GM23248 (cell line): ENCODE measurements around the gene ST3GAL6. TPM values are rescaled to one million over a fixed set of nuclear protein-coding genes. Genes with fewer than 3 reads are reported as not detected.

ENCODE experiments used
- DNase-seq: peaks from one replicate; pipeline ENCODE4 v3.0.0-alpha.2; 2015
- H2AFZ ChIP-seq: fragments of 200-600 bp; sonication (generic); 2 replicates; pipeline ENCODE4 v1.6.1; 2016; ENCODE audit warnings: antibody characterized with exemption
- H3F3A ChIP-seq: fragments of 200-600 bp; sonication (generic); 2 replicates; pipeline ENCODE4 v1.6.1; 2016; ENCODE audit warnings: mild to moderate bottlenecking, antibody characterized with exemption, mixed run types; ENCODE audit not compliant: insufficient read depth
- H3K27ac ChIP-seq: fragments of 200-600 bp; sonication (generic); 2 replicates; pipeline ENCODE4 v1.5.1; 2016; ENCODE audit warnings: mild to moderate bottlenecking
- H3K27me3 ChIP-seq: fragments of 200-600 bp; sonication (generic); replicated peaks from 2 replicates; pipeline ENCODE4 v1.6.1; 2016; ENCODE audit warnings: mild to moderate bottlenecking; ENCODE audit not compliant: insufficient read depth
- H3K36me3 ChIP-seq: fragments of 200-600 bp; sonication (generic); 2 replicates; pipeline ENCODE4 v1.6.1; 2016; ENCODE audit warnings: low read depth, mild to moderate bottlenecking
- H3K4me1 ChIP-seq: fragments of 200-600 bp; sonication (generic); 2 replicates; pipeline ENCODE4 v1.6.1; 2016; ENCODE audit warnings: mild to moderate bottlenecking; ENCODE audit not compliant: insufficient read depth
- H3K4me2 ChIP-seq: fragments of 200-600 bp; sonication (generic); one replicate; pipeline ENCODE4 v1.6.1; 2016; ENCODE audit warnings: mild to moderate bottlenecking; ENCODE audit not compliant: unreplicated experiment
- H3K4me3 ChIP-seq: fragments of 200-600 bp; sonication (generic); 2 replicates; pipeline ENCODE4 v1.5.1; 2016; ENCODE audit warnings: mild to moderate bottlenecking
- H3K79me2 ChIP-seq: fragments of 200-600 bp; sonication (generic); 2 replicates; pipeline ENCODE4 v1.6.1; 2016; ENCODE audit warnings: mild to moderate bottlenecking; ENCODE audit not compliant: insufficient read depth
- H3K9ac ChIP-seq: fragments of 200-600 bp; sonication (generic); 2 replicates; pipeline ENCODE4 v1.6.1; 2016; ENCODE audit warnings: mild to moderate bottlenecking
- H3K9me2 ChIP-seq: fragments of 200-600 bp; sonication (generic); 2 replicates; pipeline ENCODE4 v1.6.1; 2016; ENCODE audit warnings: mixed run types, mild to moderate bottlenecking, moderate library complexity; ENCODE audit not compliant: insufficient read depth
- H3K9me3 ChIP-seq: fragments of 200-600 bp; sonication (generic); one replicate; pipeline ENCODE4 v1.6.1; 2017; ENCODE audit warnings: low read depth
- H4K20me1 ChIP-seq: fragments of 200-600 bp; sonication (generic); 2 replicates; pipeline ENCODE4 v1.6.0; 2016; ENCODE audit not compliant: insufficient read depth
- EZH2 ChIP-seq: fragments of 200-600 bp; sonication (generic); IDR thresholded peaks from 2 replicates; pipeline ENCODE4 v1.6.1; 2018; ENCODE audit warnings: antibody characterized with exemption, mild to moderate bottlenecking; ENCODE audit not compliant: insufficient read depth, poor library complexity, severe bottlenecking
- EZH2phosphoT487 ChIP-seq: fragments of 200-600 bp; sonication (generic); IDR thresholded peaks from 2 replicates; pipeline ENCODE4 v1.6.1; 2018; ENCODE audit warnings: antibody characterized with exemption, moderate library complexity, mild to moderate bottlenecking, low read depth; ENCODE audit not compliant: insufficient read depth
- WGBS, 2 experiments: methylation state at CpG; one replicate each; pipeline ENCODE4 v1.1.6; 2015 to 2017; ENCODE audit warnings: low lambda C conversion rate in 2 of 2, low coverage in 1 of 2; ENCODE audit errors: missing lambda C conversion rate in 2 of 2; 5-methylcytosine and 5-hydroxymethylcytosine counted together
- in situ Hi-C: fragments of 300-500 bp; cut with MboI; formaldehyde crosslinking; loops from 2 replicates; pipeline ENCODE4 v1.15.0; 2020
- polyA plus RNA-seq: library from polyadenylated mRNA; unstranded; fragments of >200 nt; fragmentation: Nextera tagmentation; extraction: Ambion mirVana; gene quantifications from 2 replicates; pipeline ENCODE4 v1.2.1, GENCODE V29; 2016
- total RNA-seq: library from RNA; depleted of rRNA; stranded (reverse); fragments of >200 nt; shearing (Covaris generic); gene quantifications from 2 replicates; pipeline ENCODE4 v1.2.3, GENCODE V29; 2014

ST3GAL6 gene
- total and polyA plus RNA-seq, 2 experiments from 2014 or later = 1.9 TPM; not detected in 1

GRCh38 chr3:98764472-98764884 is 1.3 kb downstream of the ST3GAL6 start:
- Histone ChIP-seq H3K9ac (no peak overlapping the region), H3K4me1 (no peaks in the 10 kb centered on the region), H3K4me2 (no peak overlapping the region), H3F3A (no peaks in the 10 kb centered on the region), H4K20me1 (no peaks in the 10 kb centered on the region), H3K9me3 (no peaks in the 10 kb centered on the region), H3K4me3 (no peak overlapping the region), H2AFZ (no peak overlapping the region), H3K36me3 (no peaks in the 10 kb centered on the region), H3K27me3 (peaks cover 59% of the 10 kb centered on the region), H3K9me2 (no peaks in the 10 kb centered on the region), H3K27ac (no peak overlapping the region), H3K79me2 (no peaks in the 10 kb centered on the region)
- 43 to 45% methylated on average over 4 of the region's 4 CpGs for WGBS, 2 experiments
- in situ Hi-C loops = no loop called here
- no peak for DNase-seq
- TF ChIP-seq EZH2 (no peak), EZH2phosphoT487 (no peak)

GRCh38 chr3:98765721-98766120 is 2.6 kb downstream of the ST3GAL6 start:
- in situ Hi-C loops = no loop called here
- 28 to 31% methylated on average over 4 of the region's 4 CpGs for WGBS, 2 experiments

GRCh38 chr3:98766924-98767323 is 3.8 kb downstream of the ST3GAL6 start:
- in situ Hi-C loops = no loop called here
- no peak overlapping the region for H3K27ac ChIP-seq
- H3K4me2 ChIP-seq = no peak overlapping the region
- no peak overlapping the region for H3K4me3 ChIP-seq
- no peaks in the 10 kb centered on the region for H4K20me1 ChIP-seq
- H3K36me3 ChIP-seq = no peaks in the 10 kb centered on the region
- DNase-seq = no peak
- H3K9me2 ChIP-seq = no peaks in the 10 kb centered on the region
- no peaks in the 10 kb centered on the region for H3K79me2 ChIP-seq
- TF ChIP-seq EZH2 (no peak), EZH2phosphoT487 (no peak)
- peaks cover 64% of the 10 kb centered on the region for H3K27me3 ChIP-seq
- H2AFZ ChIP-seq = no peak overlapping the region
- H3K4me1 ChIP-seq = no peaks in the 10 kb centered on the region
- no peaks in the 10 kb centered on the region for H3K9me3 ChIP-seq
- H3F3A ChIP-seq = no peaks in the 10 kb centered on the region
- H3K9ac ChIP-seq = no peak overlapping the region

More at GRCh38 chr3:98765721-98766120, 2.6 kb downstream of the ST3GAL6 start:
- TF ChIP-seq EZH2 = no peak
- no peak for TF ChIP-seq EZH2phosphoT487
- no peaks in the 10 kb centered on the region for H3K79me2 ChIP-seq
- no peaks in the 10 kb centered on the region for H4K20me1 ChIP-seq
- H3K9me3 ChIP-seq = no peaks in the 10 kb centered on the region
- no peak overlapping the region for H3K27ac ChIP-seq
- no peak overlapping the region for H3K4me2 ChIP-seq
- H3K9me2 ChIP-seq = no peaks in the 10 kb centered on the region
- DNase-seq = no peak
- H2AFZ ChIP-seq = no peak overlapping the region
- H3K9ac ChIP-seq = no peak overlapping the region
- H3F3A ChIP-seq = no peaks in the 10 kb centered on the region
- H3K27me3 ChIP-seq = peaks cover 58% of the 10 kb centered on the region
- no peak overlapping the region for H3K4me3 ChIP-seq
- no peaks in the 10 kb centered on the region for H3K36me3 ChIP-seq
- no peaks in the 10 kb centered on the region for H3K4me1 ChIP-seq

- DNase-seq = no peak
- WGBS, 2 experiments = 11 to 21% methylated on average over 2 of the region's 2 CpGs
- Histone ChIP-seq H4K20me1 (no peaks in the 10 kb centered on the region), H3K4me2 (no peak overlapping the region), H3K9me3 (no peaks in the 10 kb centered on the region), H3K79me2 (no peaks in the 10 kb centered on the region), H3K27me3 (peaks cover 68% of the 10 kb centered on the region), H3K36me3 (no peaks in the 10 kb centered on the region), H2AFZ (no peak overlapping the region), H3K9ac (no peak overlapping the region), H3K4me3 (no peak overlapping the region), H3F3A (no peaks in the 10 kb centered on the region), H3K9me2 (no peaks in the 10 kb centered on the region), H3K27ac (no peak overlapping the region), H3K4me1 (no peaks in the 10 kb centered on the region)
- in situ Hi-C loops = no loop called here
- no peak for TF ChIP-seq EZH2phosphoT487
- TF ChIP-seq EZH2 = no peak
Observed at GRCh38 chr3:98768961-98769360, 5.8 kb downstream of the ST3GAL6 start.

- Histone ChIP-seq H3K9ac (no peak overlapping the region), H3K4me1 (no peaks in the 10 kb centered on the region), H3K9me3 (no peaks in the 10 kb centered on the region), H3K79me2 (no peaks in the 10 kb centered on the region), H3F3A (no peaks in the 10 kb centered on the region), H3K9me2 (no peaks in the 10 kb centered on the region), H3K4me3 (no peak overlapping the region), H4K20me1 (no peaks in the 10 kb centered on the region), H3K36me3 (no peaks in the 10 kb centered on the region), H2AFZ (no peak overlapping the region), H3K27ac (no peak overlapping the region), H3K4me2 (no peak overlapping the region), H3K27me3 (peaks cover 68% of the 10 kb centered on the region)
- no peak for TF ChIP-seq EZH2phosphoT487
- no peak for TF ChIP-seq EZH2
- DNase-seq = no peak
- in situ Hi-C loops = no loop called here
Observed at GRCh38 chr3:98769448-98769847, 6.3 kb downstream of the ST3GAL6 start.
